PC-3 (cell line): ENCODE measurements around the gene AHNAK. TPM values are rescaled to one million over a fixed set of nuclear protein-coding genes. Genes with fewer than 3 reads are reported as not detected.

Source experiments
- ATAC-seq: fragments of 200-7000 bp; cut with Tn5 transposase; 2 replicates; pipeline ENCODE4 v1.9.1; 2020; ENCODE audit warnings: mild to moderate bottlenecking, moderate library complexity
- BruUV-seq: library from RNA; stranded (reverse); fragments of 400-500 nt; replicated peaks from 2 replicates; lab custom pipeline; 2021; lab: Mats Ljungman, UMichigan
- CTCF ChIA-PET: fragments of 300-600 bp; sonication (Branson Sonifier 250); formaldehyde crosslinking; loops from one replicate; lab custom pipeline; 2022; ENCODE audit warnings: antibody characterized with exemption; lab: Charles Lee
- POLR2A ChIA-PET: fragments of 300-600 bp; sonication (Branson Sonifier 250); formaldehyde crosslinking; loops from one replicate; lab custom pipeline; 2022; ENCODE audit warnings: antibody characterized with exemption; ENCODE audit not compliant: unreplicated experiment; lab: Charles Lee
- DNase-seq: peaks from one replicate; pipeline ENCODE4 v3.0.0-alpha.2; 2015
- H2AFZ ChIP-seq: fragments of 300-600 bp; sonication (generic); 2 replicates; pipeline ENCODE4 v1.6.0; 2016; ENCODE audit warnings: antibody characterized with exemption, low read length
- H3F3A ChIP-seq: fragments of 300-600 bp; sonication (generic); one replicate; pipeline ENCODE4 v1.6.0; 2017; ENCODE audit warnings: antibody characterized with exemption, low read length, control low read depth, mild to moderate bottlenecking; ENCODE audit not compliant: unreplicated experiment
- H3K27ac ChIP-seq: fragments of 300-600 bp; sonication (generic); 2 replicates; pipeline ENCODE4 v1.5.1; 2016; ENCODE audit warnings: mild to moderate bottlenecking, low read length
- H3K27me3 ChIP-seq: fragments of 300-600 bp; sonication (generic); 2 replicates; pipeline ENCODE4 v1.6.1; 2016; ENCODE audit warnings: low read length, mixed read lengths
- H3K36me3 ChIP-seq: fragments of 300-600 bp; sonication (generic); 2 replicates; pipeline ENCODE4 v1.6.1; 2016; ENCODE audit warnings: low read depth, mixed run types, low read length, mixed read lengths
- H3K4me1 ChIP-seq: fragments of 300-600 bp; sonication (generic); 2 replicates; pipeline ENCODE4 v1.5.1; 2016; ENCODE audit warnings: low read length; ENCODE audit not compliant: insufficient read depth
- H3K4me2 ChIP-seq: fragments of 300-600 bp; sonication (generic); 2 replicates; pipeline ENCODE4 v1.6.0; 2016; ENCODE audit warnings: low read length
- H3K4me3 ChIP-seq: fragments of 300-600 bp; sonication (generic); 2 replicates; pipeline ENCODE4 v1.5.1; 2016; ENCODE audit warnings: mild to moderate bottlenecking, low read length, mixed read lengths
- H3K79me2 ChIP-seq: fragments of 300-600 bp; sonication (generic); 2 replicates; pipeline ENCODE4 v1.6.1; 2017; ENCODE audit warnings: low read length, mixed read lengths
- H3K9ac ChIP-seq: fragments of 300-600 bp; sonication (generic); 2 replicates; pipeline ENCODE4 v1.6.0; 2016; ENCODE audit warnings: mild to moderate bottlenecking, low read length
- H3K9me2 ChIP-seq: fragments of 300-600 bp; sonication (generic); replicated peaks from 2 replicates; pipeline ENCODE4 v1.6.1; 2016; ENCODE audit warnings: mixed run types, low read length, mixed read lengths
- H3K9me3 ChIP-seq: fragments of 300-600 bp; sonication (generic); 2 replicates; pipeline ENCODE4 v1.6.1; 2016; ENCODE audit warnings: low read length, mixed read lengths
- H4K20me1 ChIP-seq: fragments of 300-600 bp; sonication (generic); 2 replicates; pipeline ENCODE4 v1.6.1; 2016; ENCODE audit warnings: low read length, mixed read lengths
- CTCF ChIP-seq: fragments of 300-600 bp; sonication (generic); conservative IDR thresholded peaks from 2 replicates; pipeline ENCODE4 v1.5.1; 2017; ENCODE audit warnings: antibody characterized with exemption, low read depth, mild to moderate bottlenecking, low read length
- EZH2 ChIP-seq: fragments of 300-600 bp; sonication (generic); IDR thresholded peaks from one replicate; pipeline ENCODE4 v1.6.1; 2017; ENCODE audit warnings: antibody characterized with exemption, mild to moderate bottlenecking, low read length; ENCODE audit not compliant: unreplicated experiment
- EZH2phosphoT487 ChIP-seq: fragments of 300-600 bp; sonication (generic); IDR thresholded peaks from 2 replicates; pipeline ENCODE4 v1.6.1; 2018; ENCODE audit warnings: mild to moderate bottlenecking, antibody characterized with exemption, low read length, borderline replicate concordance
- intact Hi-C: fragments of 100-400 bp; cut with micrococcal nuclease; formaldehyde crosslinking; loops from 2 replicates; pipeline ENCODE4 v1.9.0; 2023
- total RNA-seq: library from RNA; depleted of rRNA; stranded (reverse); fragments of >200 nt; gene quantifications from 2 replicates; pipeline ENCODE4 v1.2.3, GENCODE V29; 2014

AHNAK gene
- total RNA-seq, 1 experiment from 2014 or later = 287 TPM

- no TSS peak for BruUV-seq
- DNase-seq (no peak), ATAC-seq (no peak)
- no peaks in the 10 kb centered on the region for H3K36me3 ChIP-seq
- peaks cover 19% of the 10 kb centered on the region for H3K4me1 ChIP-seq
- H3K4me3 ChIP-seq = no peak overlapping the region
- no peaks in the 10 kb centered on the region for H3F3A ChIP-seq
- intact Hi-C loops = no loop called here
- H3K9ac ChIP-seq = no peak overlapping the region
- POLR2A ChIA-PET = interaction anchor here (0.6 kb wide), 1 partner anchor 64 kb away, joined by 3 read pairs; no protein-coding TSS in a partner anchor
- TF ChIP-seq EZH2phosphoT487 (no peak), EZH2 (no peak), CTCF (no peak)
- no peak overlapping the region for H3K4me2 ChIP-seq
- no peaks in the 10 kb centered on the region for H3K79me2 ChIP-seq
- H3K9me2 ChIP-seq = no peaks in the 10 kb centered on the region
- no peaks in the 10 kb centered on the region for H4K20me1 ChIP-seq
- H3K27ac ChIP-seq = no peak overlapping the region
- H2AFZ ChIP-seq = no peak overlapping the region
- CTCF ChIA-PET = interaction anchor here (0.6 to 0.8 kb wide), 2 partner anchors 12 to 26 kb away, joined by 3 to 5 read pairs; no protein-coding TSS in a partner anchor
- no peaks in the 10 kb centered on the region for H3K9me3 ChIP-seq
- H3K27me3 ChIP-seq = no peaks in the 10 kb centered on the region
These were observed 110.6 kb downstream of the AHNAK start for GRCh38 chr11:62435846-62436660.

- H3K79me2 ChIP-seq = no peaks in the 10 kb centered on the region
- DNase-seq (no peak), ATAC-seq (no peak)
- BruUV-seq = no TSS peak
- POLR2A ChIA-PET = no interaction called here
- H3F3A ChIP-seq = no peaks in the 10 kb centered on the region
- no peak overlapping the region for H2AFZ ChIP-seq
- H3K9ac ChIP-seq = no peak overlapping the region
- no peak overlapping the region for H3K27ac ChIP-seq
- no peaks in the 10 kb centered on the region for H3K9me2 ChIP-seq
- no peaks in the 10 kb centered on the region for H4K20me1 ChIP-seq
- CTCF ChIA-PET = no interaction called here
- no peaks in the 10 kb centered on the region for H3K9me3 ChIP-seq
- TF ChIP-seq CTCF = no peak
- no peak for TF ChIP-seq EZH2
- H3K36me3 ChIP-seq = no peaks in the 10 kb centered on the region
- H3K4me1 ChIP-seq = peaks cover 14% of the 10 kb centered on the region
- no peak overlapping the region for H3K4me2 ChIP-seq
- no peak overlapping the region for H3K4me3 ChIP-seq
- intact Hi-C loops = no loop called here
- no peaks in the 10 kb centered on the region for H3K27me3 ChIP-seq
These were observed 112.7 kb downstream of the AHNAK start for GRCh38 chr11:62433904-62434276.
